A549 (cell line): ENCODE data around the gene MAP7D1. TPM values are rescaled to one million over a fixed set of nuclear protein-coding genes. Genes with fewer than 3 reads are reported as not detected.

Source experiments
- ATAC-seq, 2 experiments: fragments of 200-7000 bp in 1 of 2; fragments of >200 bp in 1 of 2; cut with Nextera tagmentation in 1 of 2; cut with Tn5 transposase in 1 of 2; 3 replicates each; pipeline versions ENCODE4 v1.8.0 to v1.9.1; 2018 to 2020; ENCODE audit warnings: mild to moderate bottlenecking in 1 of 2, moderate library complexity in 1 of 2
- CTCF ChIA-PET: fragments of 300-600 bp; sonication (Branson Sonifier 250); formaldehyde crosslinking; extraction: SDS; loops from one replicate; lab custom pipeline; 2021; ENCODE audit warnings: antibody characterized with exemption, inconsistent platforms; lab: Yijun Ruan, JAX
- POLR2A ChIA-PET: fragments of 350-600 bp; formaldehyde crosslinking; extraction: SDS; loops from one replicate; lab custom pipeline; 2021; ENCODE audit warnings: antibody characterized with exemption, inconsistent platforms; lab: Yijun Ruan, JAX
- DNase-seq, 2 experiments: peaks; one replicate each; pipeline versions ENCODE4 v3.0.0 to v3.0.0-alpha.2; 2011 to 2016; ENCODE audit warnings: low read depth in 1 of 2, low spot score in 1 of 2
- FAIRE-seq: peaks from 2 replicates; lab custom pipeline; 2011; peaks lifted over from hg19 to GRCh38; lab: Jason Lieb, UNC
- H3K27ac ChIP-seq, 2 experiments: fragments of >200 bp; sonication (Bioruptor Twin); formaldehyde crosslinking; 3 replicates each; pipeline ENCODE4 v1.5.1; 2016 to 2017
- H3K4me1 ChIP-seq: fragments of >200 bp; sonication (Bioruptor Twin); formaldehyde crosslinking; 3 replicates; pipeline ENCODE4 v1.6.1; 2016
- H3K4me2 ChIP-seq: fragments of >200 bp; sonication (Bioruptor Twin); formaldehyde crosslinking; 3 replicates; pipeline ENCODE4 v1.6.1; 2016
- H3K4me3 ChIP-seq: fragments of >200 bp; sonication (Bioruptor Twin); formaldehyde crosslinking; 3 replicates; pipeline ENCODE4 v1.5.1; 2016
- H3K9me3 ChIP-seq: fragments of >200 bp; sonication (Bioruptor Twin); formaldehyde crosslinking; 3 replicates; pipeline ENCODE4 v1.6.1; 2016
- ATOH8 ChIP-seq: fragments of 250-450 bp; sonication (Bioruptor Pico); IDR thresholded peaks from 2 replicates; pipeline ENCODE4 v1.5.0; 2020; ENCODE audit warnings: low read depth, mild to moderate bottlenecking, moderate library complexity
- BHLHE40 ChIP-seq: IDR thresholded peaks from 2 replicates; pipeline ENCODE4 v1.6.1; 2012; ENCODE audit warnings: low read depth, low read length, inconsistent platforms
- CBX8 ChIP-seq: fragments of 200-600 bp; sonication (generic); IDR thresholded peaks from 2 replicates; pipeline ENCODE4 v1.6.1; 2016
- CHD2 ChIP-seq: fragments of 150-350 bp; IDR thresholded peaks from 2 replicates; pipeline ENCODE4 v1.6.1; 2014; ENCODE audit warnings: low read length; ENCODE audit not compliant: partially characterized antibody
- EHF ChIP-seq: fragments of 250-450 bp; sonication (Bioruptor Pico); IDR thresholded peaks from 2 replicates; pipeline ENCODE4 v1.5.0; 2020; ENCODE audit warnings: mild to moderate bottlenecking
- ELK1 ChIP-seq: fragments of 150-350 bp; IDR thresholded peaks from 2 replicates; pipeline ENCODE4 v1.6.1; 2014; ENCODE audit warnings: low read depth, mild to moderate bottlenecking, low read length
- FOSB ChIP-seq: fragments of 250-450 bp; sonication (Bioruptor Pico); IDR thresholded peaks from 2 replicates; pipeline ENCODE4 v1.5.0; 2020; ENCODE audit warnings: mild to moderate bottlenecking, moderate library complexity
- GATA3 ChIP-seq: IDR thresholded peaks from 2 replicates; pipeline ENCODE4 v1.6.1; 2012; ENCODE audit warnings: borderline replicate concordance
- HOXA7 ChIP-seq: fragments of 250-450 bp; sonication (Bioruptor Pico); IDR thresholded peaks from 2 replicates; pipeline ENCODE4 v1.5.0; 2020; ENCODE audit warnings: mild to moderate bottlenecking, moderate library complexity
- KDM5A ChIP-seq: fragments of 200-600 bp; sonication (generic); IDR thresholded peaks from 2 replicates; pipeline ENCODE4 v1.6.1; 2016; ENCODE audit warnings: antibody characterized with exemption, mild to moderate bottlenecking
- NPAS2 ChIP-seq: fragments of 250-450 bp; sonication (Bioruptor Pico); IDR thresholded peaks from 2 replicates; pipeline ENCODE4 v1.8.0; 2022; ENCODE audit warnings: mild to moderate bottlenecking, moderate library complexity, borderline replicate concordance
- NR3C1 ChIP-seq: fragments of >200 bp; sonication (Bioruptor Twin); formaldehyde crosslinking; IDR thresholded peaks from 3 replicates; pipeline ENCODE4 v1.6.1; 2017
- POLR2AphosphoS2 ChIP-seq: conservative IDR thresholded peaks from 2 replicates; pipeline ENCODE4 v1.6.1; 2012; ENCODE audit warnings: low read length, improper control_type of control experiment, inconsistent platforms
- RARB ChIP-seq: fragments of 250-450 bp; sonication (Bioruptor Pico); IDR thresholded peaks from 2 replicates; pipeline ENCODE4 v1.8.0; 2021; ENCODE audit warnings: mild to moderate bottlenecking, moderate library complexity
- RFX5 ChIP-seq: fragments of 450-650 bp; IDR thresholded peaks from 2 replicates; pipeline ENCODE4 v1.7.1; 2014; ENCODE audit warnings: antibody characterized with exemption, mild to moderate bottlenecking, moderate library complexity
- TP53 ChIP-seq: fragments of 250-450 bp; sonication (Bioruptor Pico); IDR thresholded peaks from 2 replicates; pipeline ENCODE4 v1.5.0; 2021; ENCODE audit warnings: mild to moderate bottlenecking, moderate library complexity
- ZFP36 ChIP-seq: fragments of 450-650 bp; IDR thresholded peaks from 2 replicates; pipeline ENCODE4 v1.6.1; 2014; ENCODE audit warnings: borderline replicate concordance; ENCODE audit not compliant: partially characterized antibody
- ZNF302 ChIP-seq: fragments of 250-450 bp; sonication (Bioruptor Pico); IDR thresholded peaks from 2 replicates; pipeline ENCODE4 v1.9.0; 2021; ENCODE audit warnings: inconsistent platforms, mild to moderate bottlenecking, moderate library complexity
- WGBS: methylation state at CpG from one replicate; pipeline ENCODE4 v1.1.6; 2017; ENCODE audit errors: missing lambda C conversion rate; 5-methylcytosine and 5-hydroxymethylcytosine counted together
- polyA plus RNA-seq, 4 experiments: library from polyadenylated mRNA; depleted of rRNA in 3 of 4; stranded (reverse); fragments of >200 nt; fragmentation: RNase III in 1 of 4; extraction: RNeasy Plus Mini Kit Qiagen cat#74134 plus additional on column Dnase treatment in 1 of 4; gene quantifications; 2 replicates in 3 of 4; 3 replicates in 1 of 4; pipeline ENCODE4 v1.2.3, GENCODE V29; 2011 to 2017

MAP7D1 gene
- polyA plus RNA-seq, 2 of the 4 experiments (the other 2 are of a cell fraction) = 16.4 to 74.9 TPM

- ChIA-PET POLR2A (no interaction called here), CTCF (interaction anchor here (1.0 to 2.7 kb wide), 3 partner anchors 12 to 175 kb away, joined by 4 to 15 read pairs (median 6); no protein-coding TSS in a partner anchor)
- 56% methylated on average over 4 of the region's 4 CpGs for WGBS
- TF ChIP-seq CBX8 (no peak), ZFP36 (no peak), NR3C1 (no peak), RARB (CRISPR knock-in tag) (no peak)
- no peaks in the 10 kb centered on the region for H3K9me3 ChIP-seq
- no peak overlapping the region for H3K4me3 ChIP-seq
- FAIRE-seq = no peak
- no peak for DNase-seq
- H3K4me2 ChIP-seq = no peak overlapping the region
- no peaks in the 10 kb centered on the region for H3K4me1 ChIP-seq
- ATAC-seq = no peak
- H3K27ac ChIP-seq = no peak overlapping the region
Measured at GRCh38 chr1:36111151-36111550, 44.8 kb upstream of the MAP7D1 start.

- Histone ChIP-seq H3K27ac (no peak overlapping the region), H3K4me1 (no peaks in the 10 kb centered on the region), H3K4me3 (no peak overlapping the region), H3K9me3 (no peaks in the 10 kb centered on the region), H3K4me2 (no peak overlapping the region)
- no peak for FAIRE-seq
- POLR2A ChIA-PET = no interaction called here
- DNase-seq = no peak
- CTCF ChIA-PET = interaction anchor here (0.8 to 8.0 kb wide), 2 partner anchors 13 to 22 kb away, joined by 3 to 49 read pairs; no protein-coding TSS in a partner anchor
- TF ChIP-seq HOXA7 (CRISPR knock-in tag) (no peak), ZFP36 (peak; percentile 47), GATA3 (no peak), BHLHE40 (no peak)
- ATAC-seq = peak in 1 of 2 experiments; percentile 24; a peak in 1 of 6 replicates
- 68% methylated on average over 9 of the region's 9 CpGs for WGBS
Measured at GRCh38 chr1:36112823-36113222, 43.1 kb upstream of the MAP7D1 start.

DNA sequence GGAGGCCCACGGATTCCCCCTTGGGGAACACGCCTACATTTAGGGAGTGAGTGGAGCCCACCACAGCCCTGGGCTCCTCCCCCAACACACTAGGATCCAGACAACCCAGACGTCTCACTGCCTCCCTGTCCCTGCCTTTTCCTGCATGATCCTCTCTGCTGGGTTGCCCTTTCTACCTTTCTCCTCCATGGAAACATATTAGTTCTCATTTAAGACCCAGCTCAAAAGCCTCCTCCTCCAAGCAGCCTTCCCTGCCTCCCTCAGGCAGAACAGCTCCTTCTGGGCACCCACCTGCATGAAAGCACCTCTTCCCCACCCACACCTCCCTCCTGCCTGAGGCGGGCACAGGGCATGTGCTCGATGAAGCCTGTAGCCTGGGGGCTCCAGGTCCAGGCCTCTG is 41.6 kb upstream of the MAP7D1 start:
- CTCF ChIA-PET = interaction anchor here (0.6 to 8.0 kb wide), 4 partner anchors 20 to 257 kb away, joined by 3 to 49 read pairs (median 4); no protein-coding TSS in a partner anchor
- POLR2A ChIA-PET = no interaction called here

GRCh38 chr1:36115200-36115669 is 40.7 kb upstream of the MAP7D1 start:
- TF ChIP-seq NR3C1 (no peak), HOXA7 (CRISPR knock-in tag) (no peak), TP53 (CRISPR knock-in tag) (no peak), NPAS2 (CRISPR knock-in tag) (no peak), RFX5 (no peak), KDM5A (no peak), CHD2 (no peak), ATOH8 (CRISPR knock-in tag) (no peak), ELK1 (no peak), POLR2AphosphoS2 (no peak), EHF (CRISPR knock-in tag) (no peak), ZNF302 (CRISPR knock-in tag) (no peak)
- ATAC-seq (no peak), FAIRE-seq (no peak), DNase-seq (no peak)
- Histone ChIP-seq H3K4me2 (no peak overlapping the region), H3K4me3 (no peak overlapping the region), H3K9me3 (no peaks in the 10 kb centered on the region), H3K27ac (no peak overlapping the region), H3K4me1 (no peaks in the 10 kb centered on the region)
- ChIA-PET CTCF (interaction anchor here (1.2 to 8.0 kb wide), 3 partner anchors 19 to 257 kb away, joined by 3 to 49 read pairs (median 7); no protein-coding TSS in a partner anchor), POLR2A (no interaction called here)
- 75% methylated on average over 7 of the region's 18 CpGs for WGBS

More for the DNA sequence above, 41.6 kb upstream of the MAP7D1 start:
- WGBS = 44% methylated on average over 5 of the region's 5 CpGs
- no peak overlapping the region for H3K4me3 ChIP-seq
- no peak overlapping the region for H3K27ac ChIP-seq
- no peak for FAIRE-seq
- H3K4me2 ChIP-seq = no peak overlapping the region
- ATAC-seq = no peak
- no peak for TF ChIP-seq FOSB
- no peak for DNase-seq
- H3K4me1 ChIP-seq = no peaks in the 10 kb centered on the region
- H3K9me3 ChIP-seq = no peaks in the 10 kb centered on the region
